ENCODE data around the gene ATP5PD.
"Not testable (repeated sequence)": the region's sequence is repeated elsewhere in the genome, so short reads cannot be mapped to it uniquely, and the experiment has no call there.

The ATP5PD gene

DNA sequence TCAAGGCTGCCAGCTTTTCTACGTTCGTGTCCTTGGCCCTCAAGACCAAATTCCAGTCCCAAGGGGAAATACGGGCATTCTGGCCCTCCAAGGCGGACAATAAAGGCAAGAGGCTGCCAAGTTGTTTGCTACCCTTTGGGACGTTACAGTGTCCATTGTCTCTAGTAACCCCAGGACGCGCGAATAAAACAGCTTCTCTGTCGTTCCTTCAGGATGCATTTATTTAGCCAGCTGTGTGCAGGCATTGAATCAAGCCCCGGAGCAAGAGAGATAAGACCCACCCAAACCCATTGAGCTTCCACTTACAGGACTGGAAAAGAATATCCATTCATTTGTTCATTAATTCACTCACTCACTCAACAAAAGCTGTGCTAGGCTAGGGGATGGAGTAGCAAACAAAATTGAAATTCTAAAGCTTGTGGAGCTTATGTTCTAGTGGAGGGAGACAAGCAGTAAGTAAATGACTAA, 33.6 kb downstream of the ATP5PD start:
- no peak for DNase-seq

DNA sequence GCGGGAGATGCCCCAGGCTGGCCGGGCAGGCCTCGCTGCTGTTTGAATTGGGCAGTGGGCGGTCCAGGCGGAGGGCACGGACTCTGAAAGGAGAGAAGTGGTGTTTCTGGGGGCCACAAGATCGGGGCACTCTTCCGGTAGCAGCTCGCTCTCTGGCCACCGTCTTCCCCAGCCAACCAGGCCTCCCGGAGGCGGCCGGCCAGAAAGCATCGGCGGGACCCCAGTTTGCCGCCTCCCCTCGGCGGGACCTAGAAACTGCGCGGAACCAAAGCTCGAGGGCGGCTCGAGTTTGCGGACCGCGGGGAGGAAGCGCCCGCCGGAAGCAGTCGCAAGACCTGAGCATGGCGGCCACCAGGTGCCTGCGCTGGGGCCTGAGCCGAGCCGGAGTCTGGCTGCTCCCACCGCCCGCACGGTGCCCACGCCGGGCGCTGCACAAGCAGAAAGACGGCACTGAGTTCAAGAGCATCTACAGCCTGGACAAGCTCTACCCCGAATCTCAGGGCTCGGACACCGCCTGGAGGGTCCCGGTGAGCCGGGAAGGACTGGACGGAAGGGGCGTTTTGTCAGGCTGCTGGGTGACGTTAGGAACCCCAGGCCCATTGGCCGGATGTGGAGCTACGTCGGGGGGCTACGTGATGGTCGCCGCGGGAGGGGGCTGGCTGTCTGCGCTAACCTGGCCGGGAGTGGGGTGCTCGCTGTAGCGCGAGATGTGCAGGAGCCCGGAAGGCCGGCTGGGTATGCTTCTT, 34.2 kb downstream of the ATP5PD start, which contains the start of gene MRPL58:
Gene MRPL58, plus strand, starts transcription at position 325 of the 746 bp plus-strand sequence. Its CDS starts 17 bp downstream, at position 342.
- DNase-seq: peak; percentile 79

GRCh38 chr17:75012096-75012345, 34.7 kb downstream of the ATP5PD start:
- no peak for DNase-seq

- DNase-seq: no peak
Observed at GRCh38 chr17:75011401-75012095, 35.2 kb downstream of the ATP5PD start.

DNA sequence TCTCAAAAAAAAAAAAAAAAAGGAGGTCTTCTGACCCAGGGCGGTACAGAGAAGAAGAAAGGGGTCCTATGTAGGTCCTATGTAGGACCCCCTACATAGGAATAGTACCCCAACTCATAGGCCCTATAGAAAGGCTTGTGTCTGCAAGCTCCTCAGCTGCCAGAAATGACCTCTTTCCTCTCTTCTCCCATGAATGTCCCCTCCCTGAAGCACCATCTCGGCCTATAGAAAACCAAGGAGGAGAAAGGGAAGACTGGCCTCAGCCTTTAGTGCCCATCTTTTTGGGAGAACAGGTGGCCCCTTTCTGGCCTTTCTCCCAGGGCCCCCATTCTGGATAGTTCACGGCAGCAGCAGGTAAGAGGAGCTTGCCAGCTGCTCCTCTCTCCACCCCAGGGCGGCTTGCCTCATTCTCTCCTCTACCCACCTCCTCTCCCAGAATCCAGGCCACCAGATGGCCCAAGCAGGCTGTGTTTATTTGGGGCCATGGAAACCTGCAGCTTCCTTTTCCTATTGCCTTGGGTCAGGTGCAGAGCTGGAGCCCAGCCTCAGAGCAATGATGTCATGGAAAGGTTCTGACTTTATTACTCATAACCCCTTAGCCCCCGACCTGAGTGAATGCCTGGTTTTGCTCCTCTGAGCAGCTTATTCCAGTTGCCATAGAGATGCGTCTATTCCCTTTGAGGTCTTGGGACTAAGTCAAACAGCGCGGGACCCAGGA, 35.9 kb downstream of the ATP5PD start:
- DNase-seq: no peak

- DNase-seq: no peak
Observed at GRCh38 chr17:75009139-75009724, 37.5 kb downstream of the ATP5PD start.

- no peak for DNase-seq
Observed at GRCh38 chr17:75008373-75008772, 38.4 kb downstream of the ATP5PD start.

DNA sequence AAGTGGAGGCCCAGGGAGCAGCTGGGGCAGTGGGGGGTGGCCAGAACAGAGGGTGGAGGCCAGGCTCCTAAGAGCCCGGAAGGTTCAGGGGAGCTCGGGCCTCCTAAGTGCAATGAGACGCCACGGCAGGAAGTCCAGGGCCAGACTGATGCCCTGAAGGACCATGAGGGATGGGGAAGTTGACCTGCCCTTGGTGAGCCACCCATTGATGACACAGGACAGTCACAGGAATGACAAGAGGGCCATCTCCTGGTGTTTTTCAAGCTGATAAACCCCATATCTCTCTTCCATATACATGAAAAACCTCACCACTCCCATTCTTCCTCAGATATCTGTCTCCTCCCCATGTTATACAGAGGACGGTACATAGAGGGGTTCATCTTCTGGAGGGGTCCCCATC, 40.1 kb downstream of the ATP5PD start:
- DNase-seq: no peak

DNA sequence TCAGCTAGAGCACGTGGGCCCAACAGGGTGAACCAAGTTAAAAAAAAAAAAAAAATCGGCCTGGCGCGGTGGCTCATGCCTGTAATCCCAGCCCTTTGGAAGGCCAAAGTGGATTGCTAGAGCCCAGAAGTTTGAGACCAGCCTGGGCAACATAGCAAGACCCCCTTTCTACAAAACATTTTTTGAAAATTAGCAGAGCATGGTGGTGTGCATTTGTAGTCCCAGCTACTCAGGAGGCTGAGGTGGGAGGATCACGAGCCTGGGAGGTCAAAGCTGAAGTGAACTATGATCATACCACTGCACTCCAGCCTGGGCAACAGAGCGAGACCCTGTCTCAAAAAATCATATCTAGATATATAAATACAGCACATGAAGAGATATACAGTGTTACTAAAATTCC, 40.7 kb downstream of the ATP5PD start:
- DNase-seq: not testable (repeated sequence)

- DNase-seq: no peak
Observed at GRCh38 chr17:75005291-75005690, 41.5 kb downstream of the ATP5PD start.

DNA sequence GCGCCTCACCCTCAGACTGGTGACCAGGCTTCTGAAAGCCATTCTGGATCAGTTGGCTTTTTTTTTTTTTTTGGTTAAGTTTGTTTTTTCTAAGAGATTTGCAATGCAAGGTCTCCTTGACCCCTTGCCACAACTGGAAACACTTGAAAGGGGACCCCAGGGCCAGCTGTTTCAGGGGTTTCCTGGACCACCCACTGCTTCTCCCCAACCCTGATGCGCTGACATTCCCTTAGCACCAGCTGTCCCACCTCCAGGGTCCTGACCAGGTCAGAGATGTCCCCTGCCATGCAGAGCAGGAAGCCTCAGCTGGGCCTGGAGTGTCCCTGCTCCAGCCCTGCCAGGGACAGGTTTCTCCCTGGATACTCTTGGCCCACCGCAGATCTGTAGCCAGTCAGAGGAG, 42.4 kb downstream of the ATP5PD start:
- DNase-seq: no peak

DNA sequence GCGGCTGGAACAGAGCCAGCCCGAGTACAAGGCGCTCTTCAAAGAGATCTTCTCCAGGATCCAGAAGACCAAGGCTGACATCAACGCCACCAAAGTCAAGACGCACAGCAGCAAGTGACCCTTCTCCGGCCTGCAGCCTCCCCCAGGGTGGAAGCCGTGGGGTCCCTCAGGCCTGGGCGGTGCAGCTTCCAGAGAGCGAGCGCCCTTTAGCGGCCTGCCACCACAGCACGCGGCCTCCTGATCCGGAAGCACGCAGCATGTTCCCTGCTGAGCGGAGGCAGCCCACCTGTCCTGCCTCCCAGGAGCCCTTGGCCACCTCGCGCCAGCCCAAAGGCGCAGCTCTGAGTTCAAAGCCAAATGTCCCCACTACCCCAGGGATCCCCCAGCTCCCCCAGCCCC, 42.8 kb downstream of the ATP5PD start:
- no peak for DNase-seq

DNA sequence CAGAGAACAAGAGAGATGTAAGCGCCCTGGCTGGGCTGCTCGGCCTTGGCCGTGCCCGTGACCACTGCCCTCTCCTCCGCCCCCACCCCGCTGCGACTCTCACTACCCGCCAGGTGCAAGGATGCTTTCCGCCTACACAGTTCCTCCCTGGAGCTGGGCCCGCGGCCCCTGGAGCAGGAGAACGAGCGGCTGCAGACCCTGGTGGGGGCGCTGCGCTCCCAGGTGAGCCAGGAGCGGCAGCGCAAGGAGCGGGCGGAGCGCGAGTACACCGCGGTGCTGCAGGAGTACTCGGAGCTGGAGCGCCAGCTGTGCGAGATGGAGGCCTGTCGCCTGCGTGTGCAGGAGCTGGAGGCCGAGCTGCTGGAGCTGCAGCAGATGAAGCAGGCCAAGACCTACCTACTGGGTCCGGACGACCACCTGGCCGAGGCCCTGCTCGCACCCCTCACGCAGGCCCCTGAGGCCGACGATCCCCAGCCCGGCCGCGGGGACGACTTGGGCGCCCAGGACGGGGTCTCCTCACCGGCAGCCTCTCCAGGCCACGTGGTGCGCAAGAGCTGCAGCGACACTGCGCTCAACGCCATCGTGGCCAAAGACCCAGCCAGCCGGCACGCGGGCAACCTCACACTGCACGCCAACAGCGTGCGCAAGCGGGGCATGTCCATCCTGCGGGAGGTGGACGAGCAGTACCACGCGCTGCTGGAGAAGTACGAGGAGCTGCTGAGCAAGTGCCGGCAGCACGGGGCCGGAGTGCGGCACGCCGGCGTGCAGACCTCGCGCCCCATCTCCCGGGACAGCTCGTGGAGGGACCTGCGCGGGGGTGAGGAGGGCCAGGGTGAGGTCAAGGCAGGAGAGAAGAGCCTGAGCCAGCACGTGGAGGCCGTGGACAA, 43.5 kb downstream of the ATP5PD start:
- DNase-seq: no peak

DNA sequence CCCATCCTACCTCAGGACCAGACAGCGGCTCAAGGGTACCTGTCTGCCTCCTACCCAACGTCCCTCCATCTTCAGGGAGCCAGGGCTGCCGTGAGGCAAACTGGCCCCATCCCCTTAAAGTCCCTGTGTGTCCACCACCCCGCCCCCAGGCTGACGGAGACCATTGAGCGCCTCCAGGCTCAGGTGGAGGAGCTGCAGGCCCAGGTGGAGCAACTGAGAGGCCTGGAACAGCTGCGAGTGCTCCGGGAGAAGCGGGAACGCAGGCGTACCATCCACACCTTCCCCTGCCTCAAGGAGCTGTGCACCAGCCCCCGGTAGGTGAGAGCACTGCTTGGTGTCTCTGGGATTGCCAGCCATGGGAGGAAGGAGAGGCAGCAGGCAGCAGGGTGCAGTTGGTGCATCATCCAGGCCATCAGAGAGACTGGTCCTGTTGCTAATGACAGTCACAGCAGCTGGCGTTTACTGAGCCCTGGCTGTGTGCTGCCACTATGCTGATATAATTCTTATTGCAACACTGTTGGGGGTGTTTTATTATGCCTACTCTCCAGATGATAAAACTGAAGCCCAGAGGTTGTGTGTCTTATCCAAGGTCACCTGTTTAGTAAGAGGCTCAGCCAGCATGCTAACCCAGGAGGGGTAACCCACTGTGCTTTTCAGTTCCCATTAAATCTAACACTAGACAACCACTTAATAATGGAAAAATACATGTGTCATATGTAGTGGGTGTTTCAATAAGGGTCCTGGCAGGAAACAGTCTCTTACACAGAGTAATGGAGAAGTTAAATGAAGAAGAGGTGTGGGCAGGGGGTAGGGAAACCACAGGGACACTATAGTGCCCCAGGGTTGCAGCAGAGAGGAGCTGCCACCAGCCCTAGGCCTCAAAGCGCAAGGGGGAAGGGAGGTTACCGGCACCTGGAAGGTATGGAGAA, 44.6 kb downstream of the ATP5PD start:
- DNase-seq: no peak

- DNase-seq: no peak
Observed at GRCh38 chr17:74999523-74999922, 47.2 kb downstream of the ATP5PD start.

DNA sequence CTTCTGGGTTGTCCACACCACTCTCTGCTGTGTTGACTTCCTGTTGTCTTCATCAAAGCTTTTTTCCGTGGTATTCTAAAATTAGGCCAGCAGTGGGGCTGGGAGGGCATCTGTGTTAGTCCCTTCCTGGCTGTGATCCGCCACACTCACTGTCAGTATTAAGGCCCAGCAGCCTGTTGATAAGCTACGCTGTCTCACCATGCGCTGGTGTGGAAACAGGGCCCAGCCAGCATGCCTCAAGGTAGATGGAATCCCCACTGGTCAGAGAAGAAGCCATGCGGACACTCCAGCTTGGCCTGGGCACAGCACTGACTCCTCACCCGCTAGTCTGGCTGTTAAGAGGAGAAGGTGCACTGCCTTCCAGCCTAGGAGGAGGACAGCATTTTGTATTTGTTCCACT, 48.0 kb downstream of the ATP5PD start:
- no peak for DNase-seq

DNA sequence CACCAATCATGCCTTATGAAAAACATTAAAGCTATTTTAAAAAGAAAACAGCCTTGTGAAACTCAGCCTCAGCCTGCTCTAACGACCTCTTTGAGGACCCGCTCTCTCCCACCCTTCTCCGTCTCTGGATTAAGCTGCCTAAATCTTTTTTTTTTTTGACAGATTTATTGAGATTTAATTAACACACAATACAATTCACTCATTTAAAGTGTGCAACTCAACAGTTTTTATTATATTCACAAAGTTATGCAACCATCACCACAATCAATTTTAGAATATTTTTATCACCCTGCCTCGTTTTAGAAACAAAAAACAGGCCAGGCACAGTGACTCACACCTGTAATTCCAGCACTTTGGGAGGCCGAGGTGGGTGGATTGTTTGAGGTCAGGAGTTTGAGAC, 50.9 kb downstream of the ATP5PD start:
- no peak for DNase-seq

DNA sequence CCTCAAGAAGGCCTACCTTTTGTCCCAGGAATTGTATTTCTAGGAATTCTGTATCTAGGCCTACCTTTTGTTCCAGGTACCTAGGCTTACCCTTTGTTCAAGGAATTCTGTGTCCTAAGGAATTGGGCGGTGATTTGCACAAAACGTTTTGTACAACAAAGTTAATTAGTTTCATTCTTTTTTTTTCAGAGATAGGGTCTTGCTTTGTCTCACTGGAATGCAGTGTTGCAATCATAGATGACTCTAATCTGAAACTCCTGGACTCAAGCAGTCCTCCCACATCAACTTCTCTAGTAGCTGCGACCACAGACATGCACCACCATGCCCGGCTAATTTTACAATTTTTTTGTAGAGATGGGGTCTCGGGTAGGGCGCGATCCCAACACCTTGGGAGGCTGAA, 52.3 kb downstream of the ATP5PD start:
- DNase-seq: no peak

- no peak for DNase-seq
Observed at GRCh38 chr17:74992223-74992622, 54.5 kb downstream of the ATP5PD start.

DNA sequence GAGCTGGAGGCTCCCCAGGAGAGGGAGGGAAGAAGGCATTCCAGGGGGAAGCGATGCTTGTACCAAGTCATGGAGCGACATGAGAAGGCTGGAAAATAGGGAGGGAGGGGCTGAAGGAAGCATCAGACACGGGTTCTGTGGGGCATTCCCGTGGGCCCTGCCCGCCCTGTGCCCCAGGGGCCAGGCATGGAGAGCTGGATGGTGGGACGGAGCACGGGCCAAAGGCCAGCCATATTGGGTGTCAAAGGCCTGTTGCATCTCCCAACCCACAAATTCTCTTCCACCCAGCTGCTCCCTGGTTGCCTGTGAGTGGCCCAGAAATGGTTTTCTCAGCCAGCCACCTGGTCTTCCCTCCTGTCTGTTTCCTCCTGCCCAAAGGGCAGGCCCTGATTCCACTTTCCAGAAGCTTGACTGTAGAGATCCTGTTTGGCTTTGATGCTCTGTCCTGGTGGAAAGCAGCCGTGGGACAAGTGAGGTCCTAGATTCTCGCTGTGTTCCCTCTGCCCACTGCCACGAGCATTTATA, 56.1 kb downstream of the ATP5PD start:
- DNase-seq: no peak
